Mammary epithelial cell (primary cell): Measurements from ENCODE around the gene BNC2.

Source experiments
- CTCF ChIP-seq, 2 donors: IDR thresholded peaks in 1 of 2; conservative IDR thresholded peaks in 1 of 2; 2 replicates each; pipeline ENCODE4 v1.5.1; 2011 to 2012; ENCODE audit warnings: inconsistent platforms in 2 of 2, low read length in 2 of 2, mild to moderate bottlenecking in 2 of 2, control low read depth in 1 of 2, low read depth in 1 of 2; ENCODE audit not compliant: insufficient read depth in 1 of 2; ENCODE audit errors: extremely low read depth in 1 of 2
- EZH2 ChIP-seq: IDR thresholded peaks from 2 replicates; pipeline ENCODE4 v1.6.1; 2012; ENCODE audit warnings: low read length, inconsistent platforms, borderline replicate concordance

GRCh38 chr9:16427873-16428427, 442.5 kb downstream of the BNC2 start:
- TF ChIP-seq EZH2 (no peak), CTCF (conservative IDR thresholded peaks at IDR 0.05 in 1 of 2, IDR thresholded peaks at IDR 0.05 in 1 of 2; ENCODE audit: extremely low read depth in 1 of 2, insufficient read depth in 1 of 2, low read depth in 1 of 2, low read length in 2 of 2) (no peak)
